Natural killer cell (primary cell): ENCODE results near the gene DOLPP1. TPM values are rescaled to one million over a fixed set of nuclear protein-coding genes. Genes with fewer than 3 reads are reported as not detected.

Experiments used
- ATAC-seq, 3 donors: fragments of 150-1000 bp in 2 of 3; fragments of 200-7000 bp in 1 of 3; cut with Tn5 transposase; 1 replicate in 1 of 3; 2 replicates in 2 of 3; pipeline ENCODE4 v1.10.0; 2021; ENCODE audit warnings: mild to moderate bottlenecking in 2 of 3, moderate library complexity in 2 of 3
- DNase-seq, 2 donors: peaks; one replicate each; pipeline versions ENCODE4 v3.0.0 to v3.0.0-alpha.2; 2013 to 2021; ENCODE audit warnings: mixed read lengths in 1 of 2
- H3K27ac ChIP-seq: one replicate; pipeline ENCODE4 v1.5.1; 2013; ENCODE audit warnings: mild to moderate bottlenecking, low read length
- H3K27me3 ChIP-seq: one replicate; pipeline ENCODE4 v1.6.1; 2013; ENCODE audit warnings: low read length; ENCODE audit not compliant: control insufficient read depth, insufficient read depth
- H3K36me3 ChIP-seq: one replicate; pipeline ENCODE4 v1.6.1; 2013; ENCODE audit warnings: low read length; ENCODE audit not compliant: control insufficient read depth, insufficient read depth
- H3K4me1 ChIP-seq: one replicate; pipeline ENCODE4 v1.6.1; 2013; ENCODE audit warnings: low read length; ENCODE audit not compliant: control insufficient read depth, insufficient read depth
- H3K4me3 ChIP-seq: one replicate; pipeline ENCODE4 v1.5.1; 2013; ENCODE audit warnings: low read length
- H3K9me3 ChIP-seq: one replicate; pipeline ENCODE4 v1.6.1; 2013; ENCODE audit warnings: low read length; ENCODE audit not compliant: control insufficient read depth, insufficient read depth
- H3K27ac Mint-ChIP-seq, 2 donors: one replicate each; pipeline ENCODE4 v1.8.0; 2022; ENCODE audit warnings: mild to moderate bottlenecking in 2 of 2, mixed read lengths in 2 of 2, moderate library complexity in 1 of 2
- H3K27me3 Mint-ChIP-seq, 2 donors: one replicate each; pipeline ENCODE4 v1.8.0; 2022; ENCODE audit warnings: low read depth in 2 of 2, mixed read lengths in 2 of 2
- H3K36me3 Mint-ChIP-seq: one replicate; pipeline ENCODE4 v1.8.0; 2022; ENCODE audit warnings: mixed read lengths
- H3K4me1 Mint-ChIP-seq, 2 donors: one replicate each; pipeline ENCODE4 v1.8.0; 2022; ENCODE audit warnings: mixed read lengths in 2 of 2
- H3K4me3 Mint-ChIP-seq: one replicate; pipeline ENCODE4 v1.8.0; 2022; ENCODE audit warnings: mild to moderate bottlenecking, moderate library complexity, mixed read lengths
- H3K9me3 Mint-ChIP-seq, 2 donors: one replicate each; pipeline ENCODE4 v1.8.0; 2022; ENCODE audit warnings: mixed read lengths in 2 of 2
- WGBS: methylation state at CpG from one replicate; pipeline ENCODE4 v1.1.7; 2013; ENCODE audit warnings: missing lambda C conversion rate; ENCODE audit not compliant: insufficient coverage; 5-methylcytosine and 5-hydroxymethylcytosine counted together
- intact Hi-C: fragments of 100-400 bp; cut with micrococcal nuclease; formaldehyde crosslinking; loops from one replicate; pipeline ENCODE4 v1.14.2; 2022
- total RNA-seq, 4 donors: library from RNA; stranded (reverse); fragments of 120-200 nt in 1 of 4; gene quantifications; one replicate each; pipeline versions ENCODE4 v1.2.3 to v1.2.4, GENCODE V29; 2013 to 2022
- TF ChIP-seq, protein P1 (sequence below): fragments of 200-600 bp; IDR thresholded peaks from one replicate; pipeline ENCODE4 v1.8.0; 2022; ENCODE audit warnings: antibody characterized with exemption

The DOLPP1 gene
- total RNA-seq, 3 donors from 2014 or later (not counting 1 experiment from before 2014, with no cell fraction given): 7.5 to 11.6 (median 7.8) TPM

DNA sequence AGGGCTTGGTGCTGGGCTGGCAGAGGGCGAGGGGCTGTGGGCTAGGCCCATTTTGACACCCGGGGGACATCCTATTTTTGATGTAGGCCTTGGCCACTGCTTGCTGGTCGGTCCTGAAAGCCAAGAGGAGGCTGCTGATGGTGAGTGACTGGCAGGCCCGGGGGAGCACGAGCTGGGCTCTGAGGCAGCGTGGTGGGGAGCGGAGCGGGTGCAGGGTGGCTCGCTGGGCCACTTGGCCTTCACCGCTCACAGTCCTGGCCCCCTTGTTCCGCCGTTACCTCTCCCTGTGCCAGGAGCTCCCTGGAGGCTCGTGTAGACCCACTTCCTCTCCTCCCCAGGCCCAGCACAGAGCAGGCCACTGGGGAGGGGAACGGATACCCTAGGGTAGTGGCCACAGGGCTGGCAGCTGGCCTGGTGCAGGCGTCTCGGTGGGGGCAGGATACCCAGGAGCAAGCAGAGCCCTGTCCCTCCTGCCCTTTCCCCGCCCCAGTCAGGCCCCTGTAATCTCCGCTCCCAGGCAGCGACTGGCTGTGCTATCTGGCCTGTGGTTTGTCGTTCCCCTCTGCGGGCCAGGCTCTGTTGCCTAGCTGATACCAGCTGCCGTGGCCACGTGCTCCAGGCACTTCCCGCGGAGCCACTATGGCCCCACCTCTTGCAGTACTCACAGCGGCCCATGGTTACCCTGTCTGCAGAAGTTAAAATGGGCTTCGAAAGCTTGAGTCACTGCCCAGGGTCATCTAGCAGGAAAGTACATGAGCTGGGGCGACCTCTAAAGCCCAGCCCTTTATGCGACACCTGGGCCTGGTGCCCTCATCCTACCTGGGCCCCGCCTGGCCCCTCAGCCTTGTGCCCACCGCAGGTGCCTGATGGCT, 11.7 kb upstream of the DOLPP1 start:
- H3K27me3 ChIP-seq: no peaks in the 10 kb centered on the region
- H3K4me1 Mint-ChIP-seq: peaks cover 17 to 25% of the 10 kb centered on the region in 2 donors
- no peak overlapping the region for H3K4me3 ChIP-seq
- H3K27ac ChIP-seq: peak overlapping the region; percentile 74
- H3K27ac Mint-ChIP-seq: peak overlapping the region; percentile 87 to 94
- peak; percentile 68 to 78 for DNase-seq
- peak; percentile 96 to 98 (median 97) for ATAC-seq
- peaks cover 45% of the 10 kb centered on the region for H3K4me1 ChIP-seq
- no peaks in the 10 kb centered on the region for H3K9me3 Mint-ChIP-seq
- H3K27me3 Mint-ChIP-seq: no peaks in the 10 kb centered on the region
- intact Hi-C loops: loop anchor here (1.0 kb wide), 1 partner anchor 12 kb away; the partner anchor contains the start of gene DOLPP1
- WGBS: 22% methylated on average over 31 of the region's 31 CpGs
- no peaks in the 10 kb centered on the region for H3K9me3 ChIP-seq
- TF ChIP-seq, protein P1, sequence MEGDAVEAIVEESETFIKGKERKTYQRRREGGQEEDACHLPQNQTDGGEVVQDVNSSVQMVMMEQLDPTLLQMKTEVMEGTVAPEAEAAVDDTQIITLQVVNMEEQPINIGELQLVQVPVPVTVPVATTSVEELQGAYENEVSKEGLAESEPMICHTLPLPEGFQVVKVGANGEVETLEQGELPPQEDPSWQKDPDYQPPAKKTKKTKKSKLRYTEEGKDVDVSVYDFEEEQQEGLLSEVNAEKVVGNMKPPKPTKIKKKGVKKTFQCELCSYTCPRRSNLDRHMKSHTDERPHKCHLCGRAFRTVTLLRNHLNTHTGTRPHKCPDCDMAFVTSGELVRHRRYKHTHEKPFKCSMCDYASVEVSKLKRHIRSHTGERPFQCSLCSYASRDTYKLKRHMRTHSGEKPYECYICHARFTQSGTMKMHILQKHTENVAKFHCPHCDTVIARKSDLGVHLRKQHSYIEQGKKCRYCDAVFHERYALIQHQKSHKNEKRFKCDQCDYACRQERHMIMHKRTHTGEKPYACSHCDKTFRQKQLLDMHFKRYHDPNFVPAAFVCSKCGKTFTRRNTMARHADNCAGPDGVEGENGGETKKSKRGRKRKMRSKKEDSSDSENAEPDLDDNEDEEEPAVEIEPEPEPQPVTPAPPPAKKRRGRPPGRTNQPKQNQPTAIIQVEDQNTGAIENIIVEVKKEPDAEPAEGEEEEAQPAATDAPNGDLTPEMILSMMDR: no peak
- H3K4me3 Mint-ChIP-seq: peak overlapping the region; percentile 75
- H3K36me3 ChIP-seq: peaks cover 14% of the 10 kb centered on the region
- no peaks in the 10 kb centered on the region for H3K36me3 Mint-ChIP-seq

DNA sequence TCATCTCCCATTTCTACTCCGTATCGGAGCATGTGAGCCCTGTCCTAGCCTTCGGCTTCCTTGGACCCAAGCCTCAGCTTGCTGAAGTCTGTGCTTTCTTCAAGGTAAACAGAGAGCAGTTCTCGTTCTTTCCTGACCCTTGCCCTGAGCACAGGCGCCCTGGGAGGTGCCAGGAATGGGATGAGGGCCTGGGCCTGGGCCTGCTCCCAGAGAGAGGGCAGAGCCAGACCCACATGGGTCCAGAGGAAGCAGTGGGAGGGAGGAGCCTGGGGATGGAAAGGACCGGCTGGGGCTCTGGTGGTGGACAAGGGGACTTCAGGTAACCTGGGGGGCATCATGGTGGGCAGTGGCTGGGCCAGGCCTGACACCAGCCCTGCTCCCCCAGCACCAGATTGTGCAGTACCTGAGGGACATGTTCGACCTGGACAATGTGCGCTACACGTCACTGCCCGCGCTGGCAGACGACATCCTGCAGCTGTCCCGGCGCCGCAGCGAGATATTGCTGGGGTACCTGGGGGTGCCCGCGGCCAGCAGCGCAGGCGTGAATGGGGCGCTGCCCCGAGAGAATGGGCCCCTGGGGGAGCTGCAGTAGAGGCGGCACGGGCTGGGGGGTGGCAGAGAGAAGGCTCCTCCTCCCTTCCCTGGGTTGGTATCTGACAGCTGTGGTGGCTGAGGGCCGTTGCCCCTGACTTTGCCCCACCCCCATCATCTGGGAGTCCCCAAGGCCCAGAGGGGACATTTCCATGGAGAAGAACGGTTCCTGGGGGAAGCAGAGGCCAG, 10.9 kb upstream of the DOLPP1 start:
- no peak for ATAC-seq
- Mint-ChIP-seq H3K4me3 (no peak overlapping the region), H3K36me3 (no peaks in the 10 kb centered on the region), H3K27ac (peak overlapping the region; percentile 87 to 94), H3K4me1 (peaks cover 17 to 25% of the 10 kb centered on the region in 2 donors), H3K27me3 (no peaks in the 10 kb centered on the region), H3K9me3 (no peaks in the 10 kb centered on the region)
- Histone ChIP-seq H3K4me1 (peaks cover 45% of the 10 kb centered on the region), H3K9me3 (no peaks in the 10 kb centered on the region), H3K4me3 (no peak overlapping the region), H3K27me3 (no peaks in the 10 kb centered on the region), H3K27ac (peak overlapping the region; percentile 74), H3K36me3 (peaks cover 8% of the 10 kb centered on the region)
- intact Hi-C loops: loop anchor here (1.0 kb wide), 1 partner anchor 11 kb away; the partner anchor contains the start of gene DOLPP1
- TF ChIP-seq, protein P1: no peak
- DNase-seq: no peak
- 71% methylated on average over 23 of the region's 26 CpGs for WGBS

- no peaks in the 10 kb centered on the region for H3K27me3 ChIP-seq
- Mint-ChIP-seq H3K36me3 (no peaks in the 10 kb centered on the region), H3K27ac (peak overlapping the region in 1 of 2 donors; percentile 94), H3K4me3 (no peak overlapping the region), H3K9me3 (no peaks in the 10 kb centered on the region), H3K4me1 (peaks cover 17 to 25% of the 10 kb centered on the region in 2 donors), H3K27me3 (no peaks in the 10 kb centered on the region)
- H3K36me3 ChIP-seq: peaks cover 4% of the 10 kb centered on the region
- H3K4me3 ChIP-seq: no peak overlapping the region
- H3K9me3 ChIP-seq: no peaks in the 10 kb centered on the region
- WGBS: 81% methylated on average over 21 of the region's 21 CpGs
- intact Hi-C loops: no loop called here
- TF ChIP-seq, protein P1: no peak
- no peak for ATAC-seq
- peaks cover 45% of the 10 kb centered on the region for H3K4me1 ChIP-seq
- no peak overlapping the region for H3K27ac ChIP-seq
- no peak for DNase-seq
Measured at GRCh38 chr9:129070696-129071525, 10.0 kb upstream of the DOLPP1 start.
